Gastroesophageal sphincter (tissue), 3 donors: ENCODE results near the gene DYSF.

Experiments used
- POLR2A ChIP-seq, 2 donors: fragments of 450-650 bp; IDR thresholded peaks; one replicate each; pipeline ENCODE4 v1.6.1; 2017; ENCODE audit warnings: antibody characterized with exemption in 2 of 2, mild to moderate bottlenecking in 2 of 2, moderate library complexity in 1 of 2
- POLR2AphosphoS5 ChIP-seq: sonication (generic); formaldehyde crosslinking; IDR thresholded peaks from one replicate; pipeline ENCODE4 v1.6.1; 2017; ENCODE audit warnings: antibody characterized with exemption
- TF ChIP-seq, protein P1 (sequence below), 4 experiments: fragments of 200-600 bp in 2 of 4; fragments of 450-650 bp in 2 of 4; sonication (generic) in 1 of 4; IDR thresholded peaks; one replicate each; pipeline ENCODE4 v1.5.1; 2017 to 2019; ENCODE audit warnings: antibody characterized with exemption in 4 of 4, mild to moderate bottlenecking in 2 of 4, moderate library complexity in 2 of 4

- no peak for TF ChIP-seq POLR2A (IDR thresholded peaks at IDR 0.05)
- TF ChIP-seq, protein P1, sequence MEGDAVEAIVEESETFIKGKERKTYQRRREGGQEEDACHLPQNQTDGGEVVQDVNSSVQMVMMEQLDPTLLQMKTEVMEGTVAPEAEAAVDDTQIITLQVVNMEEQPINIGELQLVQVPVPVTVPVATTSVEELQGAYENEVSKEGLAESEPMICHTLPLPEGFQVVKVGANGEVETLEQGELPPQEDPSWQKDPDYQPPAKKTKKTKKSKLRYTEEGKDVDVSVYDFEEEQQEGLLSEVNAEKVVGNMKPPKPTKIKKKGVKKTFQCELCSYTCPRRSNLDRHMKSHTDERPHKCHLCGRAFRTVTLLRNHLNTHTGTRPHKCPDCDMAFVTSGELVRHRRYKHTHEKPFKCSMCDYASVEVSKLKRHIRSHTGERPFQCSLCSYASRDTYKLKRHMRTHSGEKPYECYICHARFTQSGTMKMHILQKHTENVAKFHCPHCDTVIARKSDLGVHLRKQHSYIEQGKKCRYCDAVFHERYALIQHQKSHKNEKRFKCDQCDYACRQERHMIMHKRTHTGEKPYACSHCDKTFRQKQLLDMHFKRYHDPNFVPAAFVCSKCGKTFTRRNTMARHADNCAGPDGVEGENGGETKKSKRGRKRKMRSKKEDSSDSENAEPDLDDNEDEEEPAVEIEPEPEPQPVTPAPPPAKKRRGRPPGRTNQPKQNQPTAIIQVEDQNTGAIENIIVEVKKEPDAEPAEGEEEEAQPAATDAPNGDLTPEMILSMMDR (IDR thresholded peaks at IDR 0.05) = no peak
- no peak for TF ChIP-seq POLR2AphosphoS5
Measured at GRCh38 chr2:71600555-71600954, 147.2 kb downstream of the DYSF start.
